Naive thymus-derived CD4-positive, alpha-beta T cell (primary cell): ENCODE results near the gene HDAC4. TPM values are rescaled to one million over a fixed set of nuclear protein-coding genes. Genes with fewer than 3 reads are reported as not detected.

ENCODE experiments used
- ATAC-seq: fragments of 150-1000 bp; cut with Tn5 transposase; 2 replicates; pipeline ENCODE4 v1.10.0; 2021; ENCODE audit warnings: mild to moderate bottlenecking, moderate library complexity
- CTCF ChIA-PET: fragments of 350-600 bp; sonication (Branson Sonifier 250); formaldehyde crosslinking; loops from one replicate; lab custom pipeline; 2021; ENCODE audit warnings: antibody characterized with exemption; lab: Charles Lee
- POLR2A ChIA-PET: fragments of 350-600 bp; sonication (Branson Sonifier 250); formaldehyde crosslinking; loops from one replicate; lab custom pipeline; 2021; ENCODE audit warnings: antibody characterized with exemption, inconsistent platforms; lab: Charles Lee
- DNase-seq, 9 donors: peaks; one replicate each; pipeline versions ENCODE4 v3.0.0 to v3.0.0-alpha.2; 2020 to 2022; ENCODE audit warnings: mixed read lengths in 1 of 9
- H3K27ac ChIP-seq: one replicate; pipeline ENCODE4 v1.7.0; 2013; ENCODE audit warnings: mild to moderate bottlenecking, low read depth, low read length, moderate library complexity
- H3K27me3 ChIP-seq, 2 donors: one replicate each; pipeline ENCODE4 v1.7.0; 2013; ENCODE audit warnings: low read length in 2 of 2, mild to moderate bottlenecking in 2 of 2, moderate library complexity in 2 of 2; ENCODE audit not compliant: control insufficient read depth in 2 of 2, insufficient read depth in 2 of 2
- H3K36me3 ChIP-seq, 3 experiments: 1 replicate in 2 of 3; 2 replicates in 1 of 3; pipeline ENCODE4 v1.7.0; 2013; ENCODE audit warnings: low read length in 3 of 3, mild to moderate bottlenecking in 3 of 3, moderate library complexity in 1 of 3; ENCODE audit not compliant: insufficient read depth in 3 of 3, control insufficient read depth in 2 of 3
- H3K4me1 ChIP-seq, 2 donors: one replicate each; pipeline ENCODE4 v1.7.0; 2013; ENCODE audit warnings: low read length in 2 of 2, mild to moderate bottlenecking in 2 of 2, moderate library complexity in 1 of 2; ENCODE audit not compliant: control insufficient read depth in 2 of 2, insufficient read depth in 2 of 2
- H3K4me3 ChIP-seq: 2 replicates; pipeline ENCODE4 v1.7.0; 2013; ENCODE audit warnings: mild to moderate bottlenecking, low read length
- H3K9me3 ChIP-seq, 3 experiments: 1 replicate in 2 of 3; 2 replicates in 1 of 3; pipeline ENCODE4 v1.7.0; 2013; ENCODE audit warnings: low read length in 3 of 3; ENCODE audit not compliant: control insufficient read depth in 2 of 3
- H3K27ac Mint-ChIP-seq, 9 donors: one replicate each; pipeline ENCODE4 v1.8.0; 2020 to 2022; ENCODE audit warnings: mixed read lengths in 9 of 9, mild to moderate bottlenecking in 8 of 9, moderate library complexity in 5 of 9, inconsistent platforms in 2 of 9
- H3K27me3 Mint-ChIP-seq, 5 donors: one replicate each; pipeline ENCODE4 v1.8.0; 2021 to 2022; ENCODE audit warnings: mixed read lengths in 5 of 5, mild to moderate bottlenecking in 1 of 5
- H3K36me3 Mint-ChIP-seq, 5 donors: one replicate each; pipeline ENCODE4 v1.8.0; 2020 to 2022; ENCODE audit warnings: mixed read lengths in 5 of 5, mild to moderate bottlenecking in 3 of 5, inconsistent platforms in 1 of 5
- H3K4me1 Mint-ChIP-seq, 7 donors: one replicate each; pipeline ENCODE4 v1.8.0; 2020 to 2022; ENCODE audit warnings: mixed read lengths in 7 of 7, mild to moderate bottlenecking in 3 of 7, inconsistent platforms in 1 of 7
- H3K4me3 Mint-ChIP-seq, 10 donors: one replicate each; pipeline ENCODE4 v1.8.0; 2020 to 2022; ENCODE audit warnings: mild to moderate bottlenecking in 10 of 10, mixed read lengths in 10 of 10, moderate library complexity in 6 of 10, inconsistent platforms in 2 of 10
- H3K9me3 Mint-ChIP-seq, 11 donors: one replicate each; pipeline ENCODE4 v1.8.0; 2020 to 2022; ENCODE audit warnings: mixed read lengths in 11 of 11, mild to moderate bottlenecking in 4 of 11, inconsistent platforms in 1 of 11, moderate library complexity in 1 of 11
- intact Hi-C, 2 donors: fragments of 100-400 bp; cut with micrococcal nuclease; formaldehyde crosslinking; loops; one replicate each; pipeline ENCODE4 v1.15.1; 2023
- polyA plus RNA-seq, 2 donors: library from polyadenylated mRNA; unstranded; fragments of 300-500 nt; fragmentation: Illumina TruSeq; gene quantifications; one replicate each; pipeline ENCODE4 v1.2.3, GENCODE V29; 2021
- total RNA-seq, 6 experiments: library from RNA in 5 of 6; stranded (reverse) in 5 of 6; gene quantifications; 1 replicate in 5 of 6; 2 replicates in 1 of 6; pipeline ENCODE4 v1.2.3 and lab custom pipeline; 2021 to 2026

The HDAC4 gene
- total and polyA plus RNA-seq, 7 experiments from 2014 or later = 7.4 to 101 (median 55.3) TPM

GRCh38 chr2:239168575-239168974, 232.2 kb downstream of the HDAC4 start:
- Histone ChIP-seq H3K4me1 (peaks cover 0 to 2% of the 10 kb centered on the region in 2 donors), H3K9me3 (peaks cover 0 to 18% (median 0%) of the 10 kb centered on the region in 3 experiments), H3K4me3 (no peak overlapping the region), H3K36me3 (peaks cover 0 to 40% (median 0%) of the 10 kb centered on the region in 3 experiments), H3K27me3 (no peaks in the 10 kb centered on the region), H3K27ac (no peak overlapping the region)
- DNase-seq (peak in 1 of 9 donors; percentile 7), ATAC-seq (no peak)
- ChIA-PET CTCF (no interaction called here), POLR2A (interaction anchor here (0.6 kb wide), 1 partner anchor 53 kb away, joined by 3 read pairs; no protein-coding TSS in a partner anchor)
- no peak overlapping the region for H3K27ac Mint-ChIP-seq
- H3K9me3 Mint-ChIP-seq = peaks cover 8 to 29% (median 19%) of the 10 kb centered on the region in 11 donors
- H3K27me3 Mint-ChIP-seq = no peaks in the 10 kb centered on the region
- H3K4me1 Mint-ChIP-seq = peaks cover 13 to 24% (median 21%) of the 10 kb centered on the region in 7 donors
- H3K36me3 Mint-ChIP-seq = peaks cover 20 to 59% (median 35%) of the 10 kb centered on the region in 5 donors
- intact Hi-C loops = no loop called here
- no peak overlapping the region for H3K4me3 Mint-ChIP-seq

GRCh38 chr2:239167766-239168444, 232.9 kb downstream of the HDAC4 start:
- H3K36me3 Mint-ChIP-seq = peaks cover 14 to 55% (median 29%) of the 10 kb centered on the region in 5 donors
- DNase-seq (peak in 1 of 9 donors; percentile 14), ATAC-seq (no peak)
- H3K9me3 Mint-ChIP-seq = peaks cover 8 to 22% (median 17%) of the 10 kb centered on the region in 11 donors
- intact Hi-C loops = no loop called here
- ChIA-PET CTCF (no interaction called here), POLR2A (no interaction called here)
- Histone ChIP-seq H3K4me3 (no peak overlapping the region), H3K9me3 (peaks cover 0 to 15% (median 0%) of the 10 kb centered on the region in 3 experiments), H3K27me3 (no peaks in the 10 kb centered on the region), H3K36me3 (peaks cover 0 to 40% (median 0%) of the 10 kb centered on the region in 3 experiments), H3K4me1 (peaks cover 0 to 5% of the 10 kb centered on the region in 2 donors), H3K27ac (no peak overlapping the region)
- no peak overlapping the region for H3K27ac Mint-ChIP-seq
- H3K4me1 Mint-ChIP-seq = peaks cover 15 to 26% (median 21%) of the 10 kb centered on the region in 7 donors
- no peaks in the 10 kb centered on the region for H3K27me3 Mint-ChIP-seq
- no peak overlapping the region for H3K4me3 Mint-ChIP-seq

GRCh38 chr2:239167011-239167673, 233.7 kb downstream of the HDAC4 start:
- Mint-ChIP-seq H3K27me3 (no peaks in the 10 kb centered on the region), H3K9me3 (peaks cover 8 to 15% (median 11%) of the 10 kb centered on the region in 11 donors), H3K4me3 (no peak overlapping the region), H3K36me3 (peaks cover 10 to 55% (median 31%) of the 10 kb centered on the region in 5 donors), H3K27ac (no peak overlapping the region), H3K4me1 (peaks cover 16 to 26% (median 21%) of the 10 kb centered on the region in 7 donors)
- Histone ChIP-seq H3K36me3 (peaks cover 0 to 47% (median 0%) of the 10 kb centered on the region in 3 experiments), H3K27me3 (no peaks in the 10 kb centered on the region), H3K27ac (no peak overlapping the region), H3K4me1 (peaks cover 0 to 5% of the 10 kb centered on the region in 2 donors), H3K9me3 (peaks cover 0 to 15% (median 0%) of the 10 kb centered on the region in 3 experiments), H3K4me3 (no peak overlapping the region)
- intact Hi-C loops = no loop called here
- ATAC-seq = no peak
- peak in 1 of 9 donors; percentile 12 for DNase-seq
- ChIA-PET CTCF (no interaction called here), POLR2A (no interaction called here)

- peaks cover 6 to 55% (median 29%) of the 10 kb centered on the region in 5 donors for H3K36me3 Mint-ChIP-seq
- ATAC-seq (no peak), DNase-seq (no peak)
- no peak overlapping the region for H3K27ac ChIP-seq
- intact Hi-C loops = no loop called here
- peaks cover 0 to 8% (median 0%) of the 10 kb centered on the region in 3 experiments for H3K9me3 ChIP-seq
- no peak overlapping the region for H3K4me3 Mint-ChIP-seq
- H3K36me3 ChIP-seq = peaks cover 0 to 48% (median 0%) of the 10 kb centered on the region in 3 experiments
- peaks cover 0 to 5% of the 10 kb centered on the region in 2 donors for H3K4me1 ChIP-seq
- H3K27me3 Mint-ChIP-seq = no peaks in the 10 kb centered on the region
- peaks cover 16 to 26% (median 21%) of the 10 kb centered on the region in 7 donors for H3K4me1 Mint-ChIP-seq
- ChIA-PET POLR2A (interaction anchor here (0.6 kb wide), 1 partner anchor 9 kb away, joined by 4 read pairs; no protein-coding TSS in a partner anchor), CTCF (no interaction called here)
- H3K27ac Mint-ChIP-seq = peak overlapping the region in 3 of 9 donors; percentile 26 to 86 (median 42)
- H3K27me3 ChIP-seq = no peaks in the 10 kb centered on the region
- H3K4me3 ChIP-seq = no peak overlapping the region
- H3K9me3 Mint-ChIP-seq = peaks cover 5 to 9% (median 6%) of the 10 kb centered on the region in 11 donors
These were observed 234.5 kb downstream of the HDAC4 start for GRCh38 chr2:239166201-239166834.

- intact Hi-C loops = no loop called here
These were observed 235.5 kb downstream of the HDAC4 start for GRCh38 chr2:239165206-239165831.

More at GRCh38 chr2:239165206-239165831, 235.5 kb downstream of the HDAC4 start:
- Histone ChIP-seq H3K27me3 (no peaks in the 10 kb centered on the region), H3K4me1 (peaks cover 0 to 5% of the 10 kb centered on the region in 2 donors), H3K4me3 (no peak overlapping the region), H3K36me3 (peaks cover 0 to 47% (median 0%) of the 10 kb centered on the region in 3 experiments), H3K27ac (no peak overlapping the region), H3K9me3 (no peaks in the 10 kb centered on the region)
- Mint-ChIP-seq H3K4me1 (peaks cover 16 to 26% (median 21%) of the 10 kb centered on the region in 7 donors), H3K4me3 (peak overlapping the region in 4 of 10 donors; percentile 10 to 73 (median 25)), H3K27me3 (no peaks in the 10 kb centered on the region), H3K36me3 (peaks cover 0 to 55% (median 29%) of the 10 kb centered on the region in 5 donors), H3K27ac (peak overlapping the region in 8 of 9 donors; percentile 7 to 93 (median 85)), H3K9me3 (peaks cover 0 to 1% (median 0%) of the 10 kb centered on the region in 11 donors)
- DNase-seq (no peak), ATAC-seq (no peak)
- POLR2A ChIA-PET = no interaction called here
- CTCF ChIA-PET = interaction anchor here (0.6 kb wide), 1 partner anchor 197 kb away, joined by 4 read pairs; no protein-coding TSS in a partner anchor
